Central memory CD4-positive, alpha-beta T cell (primary cell): ENCODE data around the gene ARTN.

Experiments
- DNase-seq: peaks from one replicate; pipeline ENCODE4 v3.0.0; 2022

Gene ARTN

DNA sequence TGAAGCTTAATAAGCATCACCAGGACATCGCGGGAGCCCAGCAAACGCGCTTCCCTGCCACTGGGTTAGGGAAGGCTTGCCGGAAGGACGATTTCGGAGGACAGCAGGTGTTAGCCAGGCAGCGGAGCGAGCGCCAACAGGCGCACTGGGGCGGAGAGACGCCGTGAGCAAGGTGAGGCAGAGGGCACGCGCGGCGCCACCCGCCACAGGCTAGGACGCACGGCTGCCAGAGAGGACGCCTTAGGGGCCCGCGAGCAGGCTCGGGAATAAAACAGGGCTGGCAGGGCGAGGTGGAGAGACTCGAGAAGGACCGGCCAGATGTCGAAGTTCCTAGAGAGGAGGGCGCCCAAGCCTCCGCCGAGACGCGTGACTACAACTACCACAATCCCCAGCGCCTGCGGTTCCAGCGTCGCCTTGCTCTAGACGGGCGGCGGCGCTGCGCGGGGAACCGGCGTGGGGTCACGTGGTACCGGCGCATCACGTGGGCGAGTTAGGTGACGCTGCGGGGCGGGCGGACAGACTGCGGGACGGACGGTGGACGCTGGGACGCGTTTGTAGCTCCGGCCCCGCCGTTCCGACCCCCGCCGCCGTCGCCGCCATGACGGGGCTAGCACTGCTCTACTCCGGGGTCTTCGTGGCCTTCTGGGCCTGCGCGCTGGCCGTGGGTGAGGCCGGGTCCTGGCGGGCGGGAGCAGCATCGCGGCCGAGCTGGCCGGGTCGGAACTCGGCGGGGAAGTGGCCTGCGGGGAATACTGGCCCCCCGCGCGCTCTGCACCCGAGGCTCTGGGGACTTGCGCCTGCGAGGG is 41.0 kb downstream of the ARTN start, which contains the start of gene ATP6V0B:
Gene ATP6V0B (plus strand): TSS at position 518 of the 806 bp plus-strand sequence. CDS start 81 bp downstream, at position 599.
- peak; percentile 88 for DNase-seq

DNA sequence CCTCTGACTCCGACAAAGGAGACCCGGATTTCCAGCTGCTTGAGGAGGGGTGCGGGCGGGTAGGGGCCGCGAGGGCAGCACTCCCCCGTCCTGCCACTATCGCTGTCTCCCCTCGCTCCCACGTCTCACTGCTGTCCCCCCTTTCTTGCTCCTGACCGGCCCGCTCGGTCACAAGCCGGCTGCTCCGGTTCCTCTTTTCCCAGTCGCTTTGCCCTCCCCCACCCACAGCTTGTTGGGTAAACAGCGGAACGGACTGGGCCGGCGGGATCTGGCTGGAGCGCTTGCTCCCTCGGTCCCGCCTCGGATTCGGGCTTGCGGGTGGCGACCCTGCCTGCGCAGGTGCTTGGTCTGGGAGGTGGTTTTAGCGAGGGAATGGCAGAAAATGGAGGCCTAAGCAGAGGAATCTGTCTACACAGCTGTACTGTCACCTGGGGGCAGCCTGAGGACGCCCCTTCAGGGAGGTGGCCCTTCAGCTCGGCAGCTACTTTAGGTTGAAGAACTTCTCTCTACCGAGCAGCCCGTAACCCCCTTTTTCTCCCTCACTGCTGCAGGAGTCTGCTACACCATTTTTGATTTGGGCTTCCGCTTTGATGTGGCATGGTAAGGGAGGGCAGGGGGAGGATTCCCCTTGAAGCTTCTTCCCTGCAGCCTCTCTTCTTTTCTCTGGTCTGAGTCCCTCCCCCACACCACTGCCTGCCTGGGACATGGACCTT is 41.8 kb downstream of the ARTN start:
- DNase-seq, result peak; percentile 52

DNA sequence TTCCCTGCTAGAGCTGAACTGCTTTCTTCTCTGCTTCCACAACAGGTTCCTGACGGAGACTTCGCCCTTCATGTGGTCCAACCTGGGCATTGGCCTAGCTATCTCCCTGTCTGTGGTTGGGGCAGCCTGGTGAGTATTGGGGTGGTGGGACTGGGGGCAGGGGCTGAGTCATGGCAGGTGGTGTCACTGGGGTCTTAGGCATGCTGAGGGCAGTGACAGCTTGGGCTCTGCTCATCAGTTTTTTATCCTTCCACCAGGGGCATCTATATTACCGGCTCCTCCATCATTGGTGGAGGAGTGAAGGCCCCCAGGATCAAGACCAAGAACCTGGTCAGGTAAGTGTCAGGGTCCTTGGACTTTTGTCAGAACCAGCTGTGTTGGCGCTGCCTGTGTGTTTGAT is 42.4 kb downstream of the ARTN start:
- DNase-seq, result no peak

DNA sequence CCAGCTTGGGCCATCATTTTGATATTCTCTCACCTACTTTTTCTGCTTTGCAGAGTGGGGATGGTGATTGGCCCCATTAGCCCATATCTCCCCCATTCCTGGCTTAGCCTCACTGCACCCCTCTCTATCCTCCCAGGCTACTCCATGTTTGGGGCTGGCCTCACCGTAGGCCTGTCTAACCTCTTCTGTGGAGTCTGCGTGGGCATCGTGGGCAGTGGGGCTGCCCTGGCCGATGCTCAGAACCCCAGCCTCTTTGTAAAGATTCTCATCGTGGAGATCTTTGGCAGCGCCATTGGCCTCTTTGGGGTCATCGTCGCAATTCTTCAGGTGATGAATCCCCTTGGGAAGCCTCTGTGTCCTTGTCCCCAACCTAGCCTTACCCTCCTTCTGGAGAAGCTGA is 43.3 kb downstream of the ARTN start:
- DNase-seq, result no peak

DNA sequence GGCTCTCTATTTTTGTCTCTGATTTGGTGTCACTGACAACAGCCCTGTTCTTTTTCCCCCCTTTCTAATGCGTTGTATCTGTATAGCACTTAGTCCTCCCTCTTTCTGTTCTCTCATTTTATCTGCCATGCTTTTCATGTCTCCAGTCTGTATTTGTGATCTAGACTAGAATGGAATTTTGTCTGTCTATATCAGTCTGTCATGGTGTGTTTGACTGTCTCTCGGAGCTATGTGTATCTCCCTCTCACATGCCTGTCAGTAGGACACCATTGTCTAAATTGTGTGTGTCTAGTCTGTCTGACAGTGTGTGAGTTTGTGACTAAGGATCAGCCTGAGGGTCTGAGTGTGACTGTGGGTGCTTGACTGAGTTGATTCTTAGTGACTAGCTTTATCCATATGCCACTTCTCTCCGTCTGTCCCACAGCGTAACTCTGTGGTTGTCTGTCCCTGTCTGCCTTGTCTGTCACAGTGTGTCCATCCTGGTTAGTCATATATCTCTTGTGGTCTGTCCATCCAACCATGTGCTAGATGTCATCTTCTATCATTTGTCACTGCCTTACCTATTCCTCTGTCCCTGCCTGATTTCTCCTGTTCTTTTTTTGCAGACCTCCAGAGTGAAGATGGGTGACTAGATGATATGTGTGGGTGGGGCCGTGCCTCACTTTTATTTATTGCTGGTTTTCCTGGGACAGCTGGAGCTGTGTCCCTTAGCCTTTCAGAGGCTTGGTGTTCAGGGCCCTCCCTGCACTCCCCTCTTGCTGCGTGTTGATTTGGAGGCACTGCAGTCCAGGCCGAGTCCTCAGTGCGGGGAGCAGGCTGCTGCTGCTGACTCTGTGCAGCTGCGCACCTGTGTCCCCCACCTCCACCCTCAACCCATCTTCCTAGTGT is 44.0 kb downstream of the ARTN start:
- no peak for DNase-seq

DNA sequence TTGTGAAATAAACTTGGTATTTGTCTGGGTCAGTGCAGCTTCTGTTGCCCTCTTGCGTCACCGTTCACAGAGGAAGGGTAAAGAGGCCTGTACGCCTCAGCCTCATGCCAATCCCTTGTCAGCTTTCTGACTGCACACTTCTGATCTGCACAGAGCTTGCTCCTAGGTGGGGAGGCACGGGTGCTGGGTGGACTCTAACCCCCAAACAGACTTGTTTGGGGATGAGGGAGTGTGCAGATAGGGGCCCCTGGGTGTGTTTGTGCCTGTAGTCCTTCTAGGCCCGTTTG is 44.6 kb downstream of the ARTN start:
- no peak for DNase-seq

DNA sequence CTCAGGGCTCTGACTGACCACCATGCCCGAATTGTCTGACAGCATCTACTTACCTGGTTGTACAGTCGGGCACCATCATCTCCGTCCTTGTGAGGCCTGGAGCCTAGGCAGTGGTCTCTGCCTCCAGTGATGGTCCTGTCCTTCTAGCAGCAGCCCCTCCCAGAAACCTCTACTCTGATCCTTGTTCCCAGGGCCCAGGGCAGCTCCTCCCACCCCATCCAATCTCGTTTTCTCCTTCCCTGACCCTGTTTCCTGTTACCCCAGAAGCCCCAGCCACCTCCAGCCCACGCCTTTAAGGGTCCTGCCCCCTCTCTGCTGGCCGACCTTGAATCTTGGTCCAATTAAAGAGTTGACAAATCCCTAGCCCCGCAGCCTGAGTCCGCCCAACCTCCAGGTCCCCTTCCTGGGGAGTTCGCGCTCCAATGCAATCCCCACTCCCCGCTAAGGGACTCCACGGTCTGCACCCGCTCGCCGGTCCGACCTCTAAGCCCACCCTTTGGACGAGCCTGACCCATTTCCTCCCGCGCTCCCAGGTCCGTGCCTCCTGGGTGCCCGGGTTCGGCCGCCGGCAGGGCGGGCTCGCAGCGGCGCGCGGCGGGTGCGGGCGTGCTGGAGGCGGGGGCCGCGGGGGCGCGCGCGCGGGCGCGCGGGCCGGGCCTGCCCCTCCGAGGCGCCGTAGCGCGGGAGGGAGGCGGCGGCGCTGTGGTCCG is 45.1 kb downstream of the ARTN start, which contains the start of gene B4GALT2:
Gene B4GALT2 (plus strand): TSS at position 660 of the 710 bp plus-strand sequence. CDS start 1,951 bp downstream, outside the sequence.
- DNase-seq, result no peak

DNA sequence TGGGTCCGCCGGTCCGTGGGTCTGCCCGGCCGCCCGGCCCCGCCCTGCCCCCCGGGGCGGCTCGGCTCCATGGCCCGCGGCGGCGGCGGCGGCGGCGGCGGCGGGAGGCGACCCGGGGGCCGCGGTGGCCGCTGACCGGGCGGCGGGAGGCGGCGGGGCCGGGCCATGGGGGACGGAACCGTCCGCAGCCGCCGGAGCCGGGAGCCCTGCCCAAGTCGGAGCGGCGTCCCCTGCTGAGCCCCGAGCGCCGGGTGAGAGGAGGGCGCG is 45.6 kb downstream of the ARTN start:
- no peak for DNase-seq

DNA sequence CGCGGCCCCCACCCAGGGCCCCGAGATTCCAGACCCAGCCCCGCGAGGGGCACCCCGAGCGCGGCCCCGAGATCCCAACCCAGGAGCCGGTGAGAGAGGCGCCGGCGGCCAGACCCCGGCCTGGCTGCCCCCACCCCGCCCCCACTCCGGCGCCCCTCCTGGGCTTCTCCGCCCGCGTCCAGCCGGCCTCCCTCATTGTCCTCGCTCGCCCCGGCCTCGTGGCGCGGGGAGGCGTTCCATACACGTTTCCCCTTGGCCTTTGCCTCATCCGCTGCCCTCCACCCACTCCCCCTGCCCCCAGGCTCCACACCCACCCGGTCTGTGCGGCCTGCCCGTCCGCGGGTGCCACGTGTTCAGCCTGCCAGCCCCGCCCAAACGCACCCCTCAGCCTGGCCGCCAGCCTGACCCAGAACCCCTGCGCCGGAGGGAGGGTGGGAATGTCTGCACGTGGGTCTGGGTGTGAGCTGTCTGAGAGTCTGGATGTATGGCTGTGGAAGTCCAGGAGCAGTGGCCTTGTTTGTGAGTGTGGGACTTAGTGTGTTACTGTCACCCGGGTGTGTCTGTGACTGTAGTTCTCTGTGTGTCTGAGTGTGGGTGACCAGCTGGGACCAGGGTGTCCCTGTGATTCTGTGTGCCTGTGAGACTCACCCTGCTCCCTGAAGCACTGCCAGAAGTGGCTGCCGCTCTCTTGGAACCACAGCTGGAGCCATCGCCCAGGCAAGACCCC is 46.1 kb downstream of the ARTN start:
- DNase-seq, result no peak

DNA sequence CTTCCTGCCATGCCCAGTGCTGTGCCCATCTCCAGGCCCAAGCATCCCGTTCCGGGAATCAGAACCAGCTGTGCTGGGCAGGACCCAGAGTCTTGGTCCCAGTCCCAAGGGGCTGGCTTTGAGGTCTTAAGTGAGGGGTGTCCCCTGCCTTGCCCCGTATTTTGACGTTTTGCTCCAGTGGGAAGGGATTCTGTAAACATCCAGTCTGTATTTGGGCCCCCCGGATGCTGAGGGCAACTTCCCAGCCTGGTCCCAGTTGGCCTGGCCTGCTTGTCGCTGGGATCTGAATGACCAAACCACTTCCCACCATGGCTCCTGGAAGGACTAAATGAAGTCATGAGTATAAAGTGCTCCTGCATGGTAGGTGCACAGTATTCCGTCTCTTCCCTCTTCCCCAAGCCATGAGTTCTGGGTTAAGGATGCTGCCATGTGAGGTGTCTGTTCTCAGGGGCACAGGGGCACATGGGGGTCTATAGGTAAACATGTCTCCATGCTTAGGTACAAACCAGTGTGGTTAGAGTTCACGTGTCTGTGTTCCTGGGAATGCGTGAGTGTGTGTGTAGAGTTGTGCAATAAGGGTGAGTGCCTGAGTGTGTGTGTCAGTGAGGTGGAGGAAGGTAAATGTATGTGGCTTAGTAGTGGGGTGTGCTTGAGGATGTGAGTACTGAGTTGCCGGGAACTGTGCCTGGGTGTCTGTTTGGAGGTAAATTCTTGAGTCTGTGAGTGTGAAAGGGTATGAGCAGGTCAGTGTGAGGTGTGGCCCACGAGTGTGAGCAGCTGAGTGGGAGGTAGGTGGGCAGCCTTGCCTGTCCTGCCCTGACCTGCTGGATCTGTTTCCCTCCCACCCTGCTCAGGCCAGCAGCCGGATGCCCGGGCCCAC is 46.9 kb downstream of the ARTN start:
- DNase-seq, result no peak

DNA sequence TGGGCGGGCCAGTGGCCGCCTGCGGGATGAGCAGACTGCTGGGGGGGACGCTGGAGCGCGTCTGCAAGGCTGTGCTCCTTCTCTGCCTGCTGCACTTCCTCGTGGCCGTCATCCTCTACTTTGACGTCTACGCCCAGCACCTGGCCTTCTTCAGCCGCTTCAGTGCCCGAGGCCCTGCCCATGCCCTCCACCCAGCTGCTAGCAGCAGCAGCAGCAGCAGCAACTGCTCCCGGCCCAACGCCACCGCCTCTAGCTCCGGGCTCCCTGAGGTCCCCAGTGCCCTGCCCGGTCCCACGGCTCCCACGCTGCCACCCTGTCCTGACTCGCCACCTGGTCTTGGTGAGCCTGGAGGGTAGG is 47.5 kb downstream of the ARTN start:
- DNase-seq, result no peak

DNA sequence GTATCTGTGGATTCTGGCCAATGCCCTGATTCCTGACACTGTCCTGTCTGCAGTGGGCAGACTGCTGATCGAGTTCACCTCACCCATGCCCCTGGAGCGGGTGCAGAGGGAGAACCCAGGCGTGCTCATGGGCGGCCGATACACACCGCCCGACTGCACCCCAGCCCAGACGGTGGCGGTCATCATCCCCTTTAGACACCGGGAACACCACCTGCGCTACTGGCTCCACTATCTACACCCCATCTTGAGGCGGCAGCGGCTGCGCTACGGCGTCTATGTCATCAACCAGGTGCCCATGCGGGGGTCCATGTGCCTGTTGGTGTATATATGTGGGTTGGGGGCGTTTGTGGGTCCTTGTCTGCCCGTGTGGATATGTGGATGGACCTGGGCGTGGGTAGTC is 48.0 kb downstream of the ARTN start:
- no peak for DNase-seq

DNA sequence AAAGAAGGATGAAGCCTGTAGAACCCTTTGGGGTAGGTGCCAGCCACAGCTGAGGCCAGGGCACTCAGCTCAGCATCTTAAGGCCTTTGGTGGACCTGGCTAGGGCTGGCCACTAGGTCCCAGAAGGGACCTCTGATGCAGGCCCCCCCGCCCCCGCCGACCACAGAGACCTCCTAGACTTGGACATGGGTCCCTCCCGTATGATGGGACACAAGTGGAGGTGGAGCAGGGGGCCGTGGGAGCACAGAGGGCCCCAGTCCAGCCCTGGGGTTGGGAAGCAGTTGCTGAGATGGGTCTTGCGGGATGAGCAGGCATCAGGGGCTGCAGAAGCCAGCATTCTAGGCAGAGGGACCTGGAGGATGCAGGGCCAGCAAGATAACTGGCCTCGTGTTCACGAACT is 48.6 kb downstream of the ARTN start:
- DNase-seq, result no peak

DNA sequence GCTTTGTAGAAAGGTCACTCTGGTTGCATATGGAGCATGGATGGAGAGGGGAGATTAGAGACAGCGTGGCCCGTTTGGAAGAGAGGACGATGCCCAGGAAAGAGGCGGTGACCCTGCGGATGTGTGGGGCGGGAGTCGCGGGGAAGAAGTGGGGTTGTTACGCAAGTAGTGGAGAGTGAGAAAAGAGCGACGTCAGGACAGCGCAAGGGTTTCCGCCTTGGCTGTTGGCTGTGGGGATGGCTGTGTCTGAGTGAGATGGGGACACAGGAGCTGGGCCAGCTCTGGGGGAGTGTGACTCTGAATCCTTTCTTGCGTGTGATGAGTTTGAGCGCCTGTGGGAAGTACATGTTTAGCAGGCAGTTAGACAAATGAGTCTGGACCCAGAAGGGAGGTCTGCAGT is 49.2 kb downstream of the ARTN start:
- no peak for DNase-seq

DNA sequence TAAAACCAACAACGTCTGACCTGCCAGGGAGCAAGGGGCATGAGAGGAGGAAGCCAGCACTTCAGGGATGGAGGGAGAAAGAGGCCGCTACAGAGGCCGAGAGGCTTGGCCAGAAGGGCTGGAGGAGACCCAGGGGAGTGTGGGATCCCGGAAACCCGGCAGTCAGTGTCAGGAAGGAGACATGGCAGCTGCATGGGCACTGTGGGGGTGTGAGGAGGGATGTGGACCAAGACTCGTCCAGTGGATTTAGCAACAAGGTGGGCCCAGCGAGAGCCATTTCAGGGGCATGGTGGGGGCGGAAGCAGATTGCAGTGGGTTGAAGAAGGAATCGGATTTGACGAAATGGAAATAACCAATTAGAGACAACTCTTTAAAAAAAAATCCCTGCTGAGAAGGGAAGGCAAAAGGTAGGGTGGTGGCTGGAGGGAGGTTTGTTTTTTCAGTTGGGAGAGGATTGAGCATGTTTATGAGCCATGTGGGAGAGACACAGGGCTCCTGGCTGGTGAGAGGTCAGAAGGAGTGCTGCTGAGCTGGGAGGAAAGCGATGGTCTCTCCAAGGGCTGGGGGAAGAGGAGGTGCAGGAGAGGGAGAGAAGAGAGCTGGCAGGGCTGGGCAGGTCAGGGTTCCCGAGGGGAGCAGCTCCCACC is 49.8 kb downstream of the ARTN start:
- no peak for DNase-seq

DNA sequence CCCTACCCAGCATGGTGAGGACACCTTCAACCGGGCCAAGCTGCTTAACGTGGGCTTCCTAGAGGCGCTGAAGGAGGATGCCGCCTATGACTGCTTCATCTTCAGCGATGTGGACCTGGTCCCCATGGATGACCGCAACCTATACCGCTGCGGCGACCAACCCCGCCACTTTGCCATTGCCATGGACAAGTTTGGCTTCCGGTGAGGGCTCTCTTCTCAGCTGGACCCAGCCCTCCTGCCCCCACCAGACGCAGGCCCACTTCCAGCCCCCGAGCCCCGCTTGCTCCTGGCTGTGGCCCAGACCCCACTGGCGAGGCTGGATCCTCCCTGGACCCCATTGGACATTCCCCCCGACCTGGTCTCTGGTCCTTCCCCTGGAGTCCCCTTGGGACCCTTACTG is 51.3 kb downstream of the ARTN start:
- DNase-seq, result no peak

DNA sequence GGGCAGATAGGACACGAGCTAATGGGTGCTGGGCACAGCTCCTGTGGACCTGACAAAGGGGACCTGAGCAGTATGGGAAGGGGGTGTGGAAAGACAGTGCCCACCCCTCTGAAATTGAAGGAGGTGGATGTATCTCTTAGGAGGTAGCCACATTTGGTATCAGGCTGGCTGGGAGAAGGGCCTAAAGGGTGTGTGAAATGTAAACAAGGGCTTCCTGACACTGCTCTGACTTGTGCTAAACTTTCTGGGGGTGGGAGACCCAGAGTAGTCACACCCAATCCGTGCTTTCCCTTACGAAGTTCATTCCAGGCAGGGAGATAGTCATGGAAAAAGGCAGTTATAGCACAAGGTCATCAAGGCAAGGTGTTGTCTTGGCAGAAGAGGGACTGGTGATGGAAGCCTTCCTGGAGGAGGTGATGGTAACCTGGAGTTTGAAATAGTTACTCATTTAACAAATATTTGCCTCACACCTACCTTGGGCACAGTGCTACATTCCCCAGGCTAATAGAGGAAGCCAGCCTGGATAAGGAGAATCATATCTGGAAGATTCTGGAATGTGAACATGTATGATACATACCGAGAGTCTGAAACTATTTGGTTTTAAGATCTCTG is 52.5 kb downstream of the ARTN start:
- no peak for DNase-seq

DNA sequence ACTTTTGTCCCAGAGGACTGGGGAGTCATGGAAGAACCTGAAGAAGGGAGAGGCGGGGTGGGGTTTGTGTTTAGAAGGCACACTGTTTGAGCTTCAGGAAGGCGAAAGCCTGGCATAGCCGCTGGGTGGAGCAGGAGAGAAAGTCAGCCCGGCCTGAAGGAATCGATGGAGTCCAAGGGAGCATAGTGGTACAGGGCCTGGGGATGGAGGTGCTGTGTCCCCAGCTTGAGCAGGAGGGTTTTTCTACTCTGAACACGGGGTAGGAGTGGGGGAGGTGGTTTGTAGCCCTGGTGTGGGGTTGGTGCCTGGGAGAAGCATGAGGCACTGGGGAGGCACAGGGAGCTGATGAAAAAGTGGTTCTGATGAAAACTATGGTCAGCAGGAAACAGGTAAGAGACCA is 53.1 kb downstream of the ARTN start:
- no peak for DNase-seq
